ENCODE results near the gene KEL. TPM values are rescaled to one million over a fixed set of nuclear protein-coding genes. Genes with fewer than 3 reads are reported as not detected.

The KEL gene
- total RNA-seq, 1 donor from 2014 or later = 1.5 TPM

DNA sequence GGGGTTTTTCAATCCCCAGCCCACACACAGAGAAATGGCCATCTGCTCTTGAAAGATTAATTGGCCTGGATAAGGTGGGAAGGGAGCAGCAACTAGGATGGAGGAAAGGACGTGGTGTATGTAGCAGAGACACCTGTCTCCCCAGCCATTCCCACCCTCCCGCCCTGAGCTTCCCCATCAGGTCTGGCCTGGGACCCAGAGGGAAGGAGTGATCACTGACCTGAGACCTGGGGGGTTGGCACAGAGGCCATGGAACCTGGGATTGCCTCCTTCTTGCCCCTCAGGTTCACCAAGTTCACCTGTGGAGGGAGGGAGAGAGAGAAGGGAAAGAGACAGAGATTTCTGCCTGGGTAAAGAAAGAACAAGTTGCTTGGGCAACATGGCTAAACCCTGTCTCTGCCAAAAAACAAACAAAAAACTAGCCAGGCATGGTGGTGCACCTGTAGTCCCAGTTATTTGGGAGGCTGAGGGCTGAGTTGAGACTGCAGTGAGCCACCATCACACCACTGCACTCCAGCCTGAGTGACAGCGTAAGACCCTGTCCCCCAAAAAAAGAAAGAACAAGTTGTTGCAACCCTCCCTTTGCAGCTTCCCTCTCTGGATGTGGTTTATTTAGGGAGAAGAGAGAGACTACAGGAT is 65.3 kb downstream of the KEL start:
- H3K27ac Mint-ChIP-seq (ENCODE audit: unreplicated experiment) = no peak overlapping the region

DNA sequence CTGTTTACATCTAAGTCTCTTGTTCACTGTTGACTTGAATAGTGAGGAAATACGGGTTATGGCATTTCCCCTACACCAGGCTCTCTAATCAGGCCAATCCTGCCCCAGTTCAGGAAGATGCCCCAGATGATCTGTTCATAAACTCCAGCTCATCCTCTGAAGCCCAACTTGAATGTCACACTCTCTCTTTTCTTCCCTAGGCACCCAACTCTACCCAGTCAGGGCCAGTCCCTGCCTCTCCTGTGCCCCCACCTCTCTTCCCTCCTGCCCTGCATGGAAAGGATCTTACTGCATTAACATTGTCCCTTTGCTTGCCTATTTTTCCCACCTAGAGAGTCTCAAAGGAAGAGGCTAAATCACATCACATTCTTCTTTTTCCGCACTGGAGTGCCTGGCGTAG is 66.0 kb downstream of the KEL start:
- TF ChIP-seq, protein P1, sequence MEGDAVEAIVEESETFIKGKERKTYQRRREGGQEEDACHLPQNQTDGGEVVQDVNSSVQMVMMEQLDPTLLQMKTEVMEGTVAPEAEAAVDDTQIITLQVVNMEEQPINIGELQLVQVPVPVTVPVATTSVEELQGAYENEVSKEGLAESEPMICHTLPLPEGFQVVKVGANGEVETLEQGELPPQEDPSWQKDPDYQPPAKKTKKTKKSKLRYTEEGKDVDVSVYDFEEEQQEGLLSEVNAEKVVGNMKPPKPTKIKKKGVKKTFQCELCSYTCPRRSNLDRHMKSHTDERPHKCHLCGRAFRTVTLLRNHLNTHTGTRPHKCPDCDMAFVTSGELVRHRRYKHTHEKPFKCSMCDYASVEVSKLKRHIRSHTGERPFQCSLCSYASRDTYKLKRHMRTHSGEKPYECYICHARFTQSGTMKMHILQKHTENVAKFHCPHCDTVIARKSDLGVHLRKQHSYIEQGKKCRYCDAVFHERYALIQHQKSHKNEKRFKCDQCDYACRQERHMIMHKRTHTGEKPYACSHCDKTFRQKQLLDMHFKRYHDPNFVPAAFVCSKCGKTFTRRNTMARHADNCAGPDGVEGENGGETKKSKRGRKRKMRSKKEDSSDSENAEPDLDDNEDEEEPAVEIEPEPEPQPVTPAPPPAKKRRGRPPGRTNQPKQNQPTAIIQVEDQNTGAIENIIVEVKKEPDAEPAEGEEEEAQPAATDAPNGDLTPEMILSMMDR (IDR thresholded peaks at IDR 0.05) = no peak
- H3K9me3 Mint-ChIP-seq (ENCODE audit: unreplicated experiment) = no peaks in the 10 kb centered on the region
- no peaks in the 10 kb centered on the region for H3K4me1 Mint-ChIP-seq (ENCODE audit: unreplicated experiment)
- no peak overlapping the region for H3K27ac Mint-ChIP-seq (ENCODE audit: unreplicated experiment)
- peak; percentile 54 for DNase-seq (ENCODE audit: extremely low spot score, unreplicated experiment)
- peaks cover 6% of the 10 kb centered on the region for H3K27me3 Mint-ChIP-seq (ENCODE audit: unreplicated experiment)
- H3K4me3 Mint-ChIP-seq (ENCODE audit: unreplicated experiment) = no peak overlapping the region
- no peaks in the 10 kb centered on the region for H3K36me3 Mint-ChIP-seq (ENCODE audit: unreplicated experiment)

More for the DNA sequence above, 65.3 kb downstream of the KEL start:
- TF ChIP-seq, protein P1 (IDR thresholded peaks at IDR 0.05) = no peak
- Mint-ChIP-seq H3K27me3 (ENCODE audit: unreplicated experiment) (peaks cover 6% of the 10 kb centered on the region), H3K36me3 (ENCODE audit: unreplicated experiment) (no peaks in the 10 kb centered on the region), H3K4me1 (ENCODE audit: unreplicated experiment) (no peaks in the 10 kb centered on the region), H3K9me3 (ENCODE audit: unreplicated experiment) (no peaks in the 10 kb centered on the region), H3K4me3 (ENCODE audit: unreplicated experiment) (no peak overlapping the region)
- peak; percentile 59 for DNase-seq (ENCODE audit: extremely low spot score, unreplicated experiment)

DNA sequence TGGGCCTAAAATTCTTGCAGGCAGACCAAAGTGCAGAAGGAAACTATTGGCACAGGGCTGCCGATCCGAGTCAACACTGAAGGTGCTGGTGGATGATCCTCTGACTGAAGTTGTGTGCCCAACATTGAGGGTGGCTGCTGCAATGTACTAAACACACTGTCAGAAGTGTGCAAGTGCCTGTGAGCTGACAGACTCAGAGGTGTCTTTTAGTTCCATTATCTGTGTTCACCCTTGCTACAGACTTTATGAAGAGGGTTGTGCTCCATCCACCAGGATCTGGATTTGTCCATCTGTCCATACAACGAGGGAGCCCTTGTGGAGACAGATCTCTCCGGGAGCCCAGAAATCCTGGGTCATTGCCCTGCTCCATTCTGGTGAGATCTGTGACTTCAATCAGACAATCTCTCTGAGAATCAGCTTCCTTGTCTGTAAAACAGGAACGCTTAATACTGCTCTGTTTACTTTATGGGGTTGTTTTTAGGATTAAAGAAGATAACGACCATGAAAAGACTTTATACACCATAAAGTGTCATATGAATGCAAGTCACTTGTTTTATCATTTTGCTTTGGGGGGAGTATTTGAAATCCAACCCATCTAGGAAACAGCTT is 67.1 kb downstream of the KEL start:
- peak; percentile 56 for DNase-seq (ENCODE audit: extremely low spot score, unreplicated experiment)
- H3K36me3 Mint-ChIP-seq (ENCODE audit: unreplicated experiment) = no peaks in the 10 kb centered on the region
- H3K9me3 Mint-ChIP-seq (ENCODE audit: unreplicated experiment) = no peaks in the 10 kb centered on the region
- no peaks in the 10 kb centered on the region for H3K4me1 Mint-ChIP-seq (ENCODE audit: unreplicated experiment)
- peaks cover 5% of the 10 kb centered on the region for H3K27me3 Mint-ChIP-seq (ENCODE audit: unreplicated experiment)
- no peak overlapping the region for H3K4me3 Mint-ChIP-seq (ENCODE audit: unreplicated experiment)
- no peak overlapping the region for H3K27ac Mint-ChIP-seq (ENCODE audit: unreplicated experiment)
- TF ChIP-seq, protein P1 (IDR thresholded peaks at IDR 0.05) = no peak

DNA sequence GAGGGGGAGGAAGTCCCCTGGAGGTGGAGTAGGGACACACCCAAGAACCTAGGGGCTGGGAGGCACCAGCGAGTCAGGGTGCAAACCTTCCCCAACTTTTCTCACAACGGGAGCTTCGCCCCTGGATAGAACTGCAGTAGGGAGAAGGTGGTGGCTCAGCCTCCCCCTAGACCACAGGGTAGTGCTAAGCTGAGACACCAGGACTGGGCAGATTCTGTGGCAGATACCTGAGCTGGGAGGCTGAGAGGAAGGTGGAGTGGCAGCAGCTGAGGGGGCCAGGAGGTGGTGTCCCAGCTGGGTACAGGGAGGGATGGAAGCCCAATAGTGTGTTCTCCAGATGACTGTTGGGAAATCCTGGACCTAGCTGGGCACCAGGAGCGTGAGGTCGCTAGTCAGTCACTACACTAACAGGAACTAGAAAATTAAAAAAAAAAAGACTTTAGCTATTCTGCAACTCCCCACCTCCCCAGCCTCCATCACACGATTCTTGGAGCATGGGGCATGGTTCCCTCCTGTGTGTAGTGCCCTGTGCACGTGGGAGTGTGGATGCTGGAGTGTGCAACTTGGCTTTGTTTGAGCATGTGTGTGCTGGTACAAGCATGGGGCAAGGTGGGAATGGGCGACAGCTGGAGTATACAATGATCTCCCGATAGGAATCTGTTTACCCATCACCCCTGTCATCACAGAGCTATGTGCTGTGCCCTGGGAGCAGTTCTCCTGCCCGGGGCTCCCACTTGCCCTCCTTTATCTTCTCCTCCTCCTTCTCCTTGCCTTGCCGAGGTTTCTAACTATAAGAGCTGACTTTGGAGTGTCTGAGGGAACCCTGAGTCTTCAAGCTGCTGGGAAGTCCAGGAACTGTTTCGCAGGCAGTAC is 67.8 kb downstream of the KEL start:
- H3K27me3 Mint-ChIP-seq (ENCODE audit: unreplicated experiment) = peaks cover 3% of the 10 kb centered on the region
- DNase-seq (ENCODE audit: extremely low spot score, unreplicated experiment) = peak; percentile 74
- no peak overlapping the region for H3K4me3 Mint-ChIP-seq (ENCODE audit: unreplicated experiment)
- TF ChIP-seq, protein P1 (IDR thresholded peaks at IDR 0.05) = no peak
- H3K9me3 Mint-ChIP-seq (ENCODE audit: unreplicated experiment) = no peaks in the 10 kb centered on the region
- no peaks in the 10 kb centered on the region for H3K36me3 Mint-ChIP-seq (ENCODE audit: unreplicated experiment)
- no peak overlapping the region for H3K27ac Mint-ChIP-seq (ENCODE audit: unreplicated experiment)
- H3K4me1 Mint-ChIP-seq (ENCODE audit: unreplicated experiment) = no peaks in the 10 kb centered on the region

GRCh38 chr7:142892951-142893350 is 69.2 kb downstream of the KEL start:
- H3K9me3 Mint-ChIP-seq (ENCODE audit: unreplicated experiment) = no peaks in the 10 kb centered on the region
- no peaks in the 10 kb centered on the region for H3K36me3 Mint-ChIP-seq (ENCODE audit: unreplicated experiment)
- TF ChIP-seq, protein P1 (IDR thresholded peaks at IDR 0.05) = no peak
- H3K27ac Mint-ChIP-seq (ENCODE audit: unreplicated experiment) = no peak overlapping the region
- no peak overlapping the region for H3K4me3 Mint-ChIP-seq (ENCODE audit: unreplicated experiment)
- peaks cover 3% of the 10 kb centered on the region for H3K27me3 Mint-ChIP-seq (ENCODE audit: unreplicated experiment)
- DNase-seq (ENCODE audit: extremely low spot score, unreplicated experiment) = peak; percentile 49
- H3K4me1 Mint-ChIP-seq (ENCODE audit: unreplicated experiment) = no peaks in the 10 kb centered on the region
